SK-N-SH (cell line): ENCODE measurements around the gene OBP2A. TPM values are rescaled to one million over a fixed set of nuclear protein-coding genes. Genes with fewer than 3 reads are reported as not detected.

Experiments used
- CTCF ChIA-PET: fragments of 300-600, 350-600 bp; formaldehyde crosslinking; extraction: SDS; loops from one replicate; lab custom pipeline; 2021; lab: Yijun Ruan, JAX
- POLR2A ChIA-PET: fragments of 350-600 bp; sonication (Branson Sonifier 250); formaldehyde crosslinking; extraction: SDS; loops from one replicate; lab custom pipeline; 2020; ENCODE audit warnings: antibody characterized with exemption, inconsistent platforms; lab: Yijun Ruan, JAX
- DNase-seq: peaks from one replicate; pipeline ENCODE4 v3.0.0; 2012
- H2AFZ ChIP-seq: fragments of 200-600 bp; sonication (generic); 2 replicates; pipeline ENCODE4 v1.8.1; 2016; ENCODE audit warnings: antibody characterized with exemption, mild to moderate bottlenecking, low read depth
- H3F3A ChIP-seq: fragments of 200-600 bp; sonication (generic); replicated peaks from 2 replicates; pipeline ENCODE3; 2016; ENCODE audit warnings: antibody characterized with exemption, mild to moderate bottlenecking; ENCODE audit not compliant: insufficient read depth
- H3K27ac ChIP-seq, 2 experiments: fragments of 200-500 bp in 1 of 2; fragments of 200-600 bp in 1 of 2; sonication (Bioruptor generic) in 1 of 2; sonication (generic), shearing (Covaris generic) in 1 of 2; 2 replicates each; pipeline versions ENCODE4 v1.5.1 to v1.6.1; 2014 to 2016; ENCODE audit warnings: low read depth in 2 of 2, inconsistent platforms in 1 of 2, low read length in 1 of 2, mild to moderate bottlenecking in 1 of 2, mixed read lengths in 1 of 2
- H3K27me3 ChIP-seq: fragments of 200-600 bp; sonication (generic), shearing (Covaris generic); 2 replicates; pipeline ENCODE4 v1.6.1; 2016; ENCODE audit warnings: mixed run types; ENCODE audit not compliant: insufficient read depth
- H3K36me3 ChIP-seq, 2 experiments: fragments of 200-500 bp in 1 of 2; fragments of 200-600 bp in 1 of 2; sonication (Bioruptor generic) in 1 of 2; sonication (generic) in 1 of 2; replicated peaks in 1 of 2; 2 replicates each; pipeline versions ENCODE3 to v1.5.1; 2014 to 2016; ENCODE audit warnings: low read length in 1 of 2, mild to moderate bottlenecking in 1 of 2; ENCODE audit not compliant: insufficient read depth in 2 of 2, control insufficient read depth in 1 of 2
- H3K4me1 ChIP-seq, 2 experiments: fragments of 200-500 bp in 1 of 2; fragments of 200-600 bp in 1 of 2; sonication (Bioruptor generic) in 1 of 2; sonication (generic), shearing (Covaris generic) in 1 of 2; 2 replicates each; pipeline versions ENCODE4 v1.5.1 to v1.6.1; 2014 to 2016; ENCODE audit warnings: low read depth in 1 of 2, low read length in 1 of 2, mixed run types in 1 of 2; ENCODE audit not compliant: insufficient read depth in 2 of 2, control insufficient read depth in 1 of 2
- H3K4me2 ChIP-seq: fragments of 200-600 bp; sonication (generic), shearing (Covaris generic); 2 replicates; pipeline ENCODE4 v1.6.1; 2017; ENCODE audit warnings: mixed run types
- H3K4me3 ChIP-seq, 2 experiments: fragments of 200-500 bp in 1 of 2; fragments of 200-600 bp in 1 of 2; sonication (Bioruptor generic) in 1 of 2; sonication (generic), shearing (Covaris generic) in 1 of 2; 2 replicates each; pipeline versions ENCODE4 v1.5.1 to v1.8.1; 2014 to 2016; ENCODE audit warnings: low read depth in 2 of 2, inconsistent platforms in 1 of 2, low read length in 1 of 2, mild to moderate bottlenecking in 1 of 2, mixed read lengths in 1 of 2, moderate library complexity in 1 of 2
- H3K79me2 ChIP-seq: fragments of 200-600 bp; sonication (generic); 2 replicates; pipeline ENCODE4 v1.8.1; 2017; ENCODE audit warnings: mild to moderate bottlenecking; ENCODE audit not compliant: insufficient read depth
- H3K9ac ChIP-seq: fragments of 200-600 bp; sonication (generic); 2 replicates; pipeline ENCODE4 v1.6.1; 2017; ENCODE audit warnings: mixed run types
- H3K9me2 ChIP-seq: fragments of 200-600 bp; sonication (generic); 2 replicates; pipeline ENCODE4 v1.6.1; 2017; ENCODE audit warnings: mixed run types
- H3K9me3 ChIP-seq: fragments of 200-600 bp; sonication (generic); 2 replicates; pipeline ENCODE4 v1.6.1; 2017; ENCODE audit warnings: mixed run types, mild to moderate bottlenecking, moderate library complexity
- H4K20me1 ChIP-seq: fragments of 200-600 bp; sonication (generic); 2 replicates; pipeline ENCODE4 v1.6.1; 2017; ENCODE audit warnings: mild to moderate bottlenecking, mixed run types; ENCODE audit not compliant: insufficient read depth
- NFIC ChIP-seq: IDR thresholded peaks from 2 replicates; pipeline ENCODE4 v1.4.0; 2012; ENCODE audit warnings: borderline replicate concordance
- RXRA ChIP-seq: IDR thresholded peaks from 2 replicates; pipeline ENCODE4 v1.4.0; 2012; ENCODE audit warnings: low read depth, mild to moderate bottlenecking, borderline replicate concordance
- SMC3 ChIP-seq: IDR thresholded peaks from 2 replicates; pipeline ENCODE4 v1.6.1; 2012; ENCODE audit warnings: low read depth, low read length, improper control_type of control experiment
- TCF12 ChIP-seq: IDR thresholded peaks from 2 replicates; pipeline ENCODE4 v1.4.0; 2012
- WGBS: methylation state at CpG from one replicate; pipeline ENCODE4 v1.1.6; 2017; ENCODE audit warnings: low lambda C conversion rate; 5-methylcytosine and 5-hydroxymethylcytosine counted together
- polyA plus RNA-seq, 3 experiments: library from polyadenylated mRNA; depleted of rRNA; stranded (reverse); fragments of >200 nt; gene quantifications; 2 replicates each; pipeline ENCODE4 v1.2.3, GENCODE V29; 2012
- TF ChIP-seq, protein P1 (sequence below): IDR thresholded peaks from 2 replicates; pipeline ENCODE4 v1.6.1; 2012; ENCODE audit warnings: mild to moderate bottlenecking, low read depth, low read length, moderate library complexity
- TF ChIP-seq, protein P2 (sequence below): fragments of 150-350 bp; IDR thresholded peaks from 2 replicates; pipeline ENCODE4 v1.6.1; 2017; ENCODE audit warnings: antibody characterized with exemption, low read length, low read depth, borderline replicate concordance
- TF ChIP-seq, protein P3 (sequence below): fragments of 200-600 bp; sonication (generic); IDR thresholded peaks from 2 replicates; pipeline ENCODE4 v1.6.1; 2017; ENCODE audit warnings: antibody characterized with exemption, mild to moderate bottlenecking, moderate library complexity
- TF ChIP-seq, protein P4 (sequence below): IDR thresholded peaks from 2 replicates; pipeline ENCODE4 v1.4.0; 2012; ENCODE audit warnings: low read depth, borderline replicate concordance

Gene OBP2A
- polyA plus RNA-seq, 1 of the 3 experiments (the other 2 are of a cell fraction) = not detected

DNA sequence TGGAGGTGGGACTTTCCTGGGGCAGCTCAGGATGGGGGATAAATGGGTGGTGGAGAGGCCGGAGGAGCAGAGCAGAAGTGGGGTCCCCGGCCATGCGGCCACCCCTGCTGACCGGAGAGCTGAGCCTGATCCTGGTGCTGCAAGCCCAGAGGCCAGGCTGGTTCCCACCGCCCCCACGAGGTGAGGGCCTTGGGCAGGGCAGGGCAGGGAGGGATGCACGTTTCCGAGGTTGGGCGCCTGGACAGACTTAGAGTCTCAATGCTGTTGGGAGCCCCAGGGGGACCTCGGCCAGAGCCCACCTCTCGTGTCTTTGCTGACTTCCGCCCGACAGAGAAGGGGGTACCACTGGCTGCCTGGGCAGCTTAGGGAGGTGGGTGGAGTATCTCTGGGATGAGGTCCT is 5.5 kb downstream of the OBP2A start (continued):
- TF ChIP-seq, protein P1, sequence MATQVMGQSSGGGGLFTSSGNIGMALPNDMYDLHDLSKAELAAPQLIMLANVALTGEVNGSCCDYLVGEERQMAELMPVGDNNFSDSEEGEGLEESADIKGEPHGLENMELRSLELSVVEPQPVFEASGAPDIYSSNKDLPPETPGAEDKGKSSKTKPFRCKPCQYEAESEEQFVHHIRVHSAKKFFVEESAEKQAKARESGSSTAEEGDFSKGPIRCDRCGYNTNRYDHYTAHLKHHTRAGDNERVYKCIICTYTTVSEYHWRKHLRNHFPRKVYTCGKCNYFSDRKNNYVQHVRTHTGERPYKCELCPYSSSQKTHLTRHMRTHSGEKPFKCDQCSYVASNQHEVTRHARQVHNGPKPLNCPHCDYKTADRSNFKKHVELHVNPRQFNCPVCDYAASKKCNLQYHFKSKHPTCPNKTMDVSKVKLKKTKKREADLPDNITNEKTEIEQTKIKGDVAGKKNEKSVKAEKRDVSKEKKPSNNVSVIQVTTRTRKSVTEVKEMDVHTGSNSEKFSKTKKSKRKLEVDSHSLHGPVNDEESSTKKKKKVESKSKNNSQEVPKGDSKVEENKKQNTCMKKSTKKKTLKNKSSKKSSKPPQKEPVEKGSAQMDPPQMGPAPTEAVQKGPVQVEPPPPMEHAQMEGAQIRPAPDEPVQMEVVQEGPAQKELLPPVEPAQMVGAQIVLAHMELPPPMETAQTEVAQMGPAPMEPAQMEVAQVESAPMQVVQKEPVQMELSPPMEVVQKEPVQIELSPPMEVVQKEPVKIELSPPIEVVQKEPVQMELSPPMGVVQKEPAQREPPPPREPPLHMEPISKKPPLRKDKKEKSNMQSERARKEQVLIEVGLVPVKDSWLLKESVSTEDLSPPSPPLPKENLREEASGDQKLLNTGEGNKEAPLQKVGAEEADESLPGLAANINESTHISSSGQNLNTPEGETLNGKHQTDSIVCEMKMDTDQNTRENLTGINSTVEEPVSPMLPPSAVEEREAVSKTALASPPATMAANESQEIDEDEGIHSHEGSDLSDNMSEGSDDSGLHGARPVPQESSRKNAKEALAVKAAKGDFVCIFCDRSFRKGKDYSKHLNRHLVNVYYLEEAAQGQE = no peak

DNA sequence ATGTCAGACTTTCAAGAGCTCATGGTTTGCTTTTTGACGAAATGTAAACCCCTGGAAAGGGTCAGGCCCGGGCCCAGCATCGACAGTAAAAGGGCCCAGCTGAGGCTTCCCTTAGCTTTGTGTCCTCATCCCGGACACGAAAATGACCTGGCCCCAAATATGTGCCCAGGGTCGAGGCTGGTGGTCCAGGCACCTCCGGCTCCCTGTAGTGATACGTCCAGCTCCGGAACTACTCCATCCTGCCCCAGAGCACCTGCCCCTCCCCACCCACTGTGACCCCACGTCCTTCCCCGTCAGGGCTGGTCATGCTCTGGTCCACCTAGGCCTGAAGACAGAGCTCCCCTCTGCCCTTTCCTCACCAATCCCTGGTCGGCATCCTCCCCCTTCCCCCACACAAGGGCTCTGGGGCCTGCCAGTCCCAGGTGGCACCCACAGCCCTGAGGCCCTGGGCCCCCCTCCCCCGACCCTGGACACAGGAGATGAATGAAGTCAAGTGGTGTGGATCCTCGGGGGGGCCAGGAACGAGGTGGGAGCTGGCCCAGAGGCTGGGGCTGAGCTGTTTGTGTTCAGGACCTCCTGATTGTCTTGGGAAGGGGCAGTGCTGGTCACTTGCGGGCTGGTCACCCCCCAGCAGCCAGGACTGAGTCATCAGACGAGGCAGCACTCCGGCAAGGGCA is 6.2 kb downstream of the OBP2A start:
- Histone ChIP-seq H3K9me3 (no peaks in the 10 kb centered on the region), H3K4me3 (no peak overlapping the region), H3K4me2 (no peak overlapping the region), H4K20me1 (no peaks in the 10 kb centered on the region), H3K27ac (no peak overlapping the region), H3K9ac (no peak overlapping the region), H3F3A (no peaks in the 10 kb centered on the region), H3K79me2 (no peaks in the 10 kb centered on the region), H3K27me3 (no peaks in the 10 kb centered on the region), H2AFZ (no peak overlapping the region), H3K36me3 (no peaks in the 10 kb centered on the region), H3K4me1 (no peaks in the 10 kb centered on the region), H3K9me2 (no peaks in the 10 kb centered on the region)
- 57% methylated on average over 15 of the region's 18 CpGs for WGBS
- ChIA-PET POLR2A (no interaction called here), CTCF (interaction anchor here (3.3 kb wide), 1 partner anchor 48 kb away, joined by 11 read pairs; no protein-coding TSS in a partner anchor)
- TF ChIP-seq RXRA = no peak
- TF ChIP-seq TCF12 = no peak
- TF ChIP-seq, protein P2, sequence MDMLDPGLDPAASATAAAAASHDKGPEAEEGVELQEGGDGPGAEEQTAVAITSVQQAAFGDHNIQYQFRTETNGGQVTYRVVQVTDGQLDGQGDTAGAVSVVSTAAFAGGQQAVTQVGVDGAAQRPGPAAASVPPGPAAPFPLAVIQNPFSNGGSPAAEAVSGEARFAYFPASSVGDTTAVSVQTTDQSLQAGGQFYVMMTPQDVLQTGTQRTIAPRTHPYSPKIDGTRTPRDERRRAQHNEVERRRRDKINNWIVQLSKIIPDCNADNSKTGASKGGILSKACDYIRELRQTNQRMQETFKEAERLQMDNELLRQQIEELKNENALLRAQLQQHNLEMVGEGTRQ = no peak
- TF ChIP-seq, protein P3, sequence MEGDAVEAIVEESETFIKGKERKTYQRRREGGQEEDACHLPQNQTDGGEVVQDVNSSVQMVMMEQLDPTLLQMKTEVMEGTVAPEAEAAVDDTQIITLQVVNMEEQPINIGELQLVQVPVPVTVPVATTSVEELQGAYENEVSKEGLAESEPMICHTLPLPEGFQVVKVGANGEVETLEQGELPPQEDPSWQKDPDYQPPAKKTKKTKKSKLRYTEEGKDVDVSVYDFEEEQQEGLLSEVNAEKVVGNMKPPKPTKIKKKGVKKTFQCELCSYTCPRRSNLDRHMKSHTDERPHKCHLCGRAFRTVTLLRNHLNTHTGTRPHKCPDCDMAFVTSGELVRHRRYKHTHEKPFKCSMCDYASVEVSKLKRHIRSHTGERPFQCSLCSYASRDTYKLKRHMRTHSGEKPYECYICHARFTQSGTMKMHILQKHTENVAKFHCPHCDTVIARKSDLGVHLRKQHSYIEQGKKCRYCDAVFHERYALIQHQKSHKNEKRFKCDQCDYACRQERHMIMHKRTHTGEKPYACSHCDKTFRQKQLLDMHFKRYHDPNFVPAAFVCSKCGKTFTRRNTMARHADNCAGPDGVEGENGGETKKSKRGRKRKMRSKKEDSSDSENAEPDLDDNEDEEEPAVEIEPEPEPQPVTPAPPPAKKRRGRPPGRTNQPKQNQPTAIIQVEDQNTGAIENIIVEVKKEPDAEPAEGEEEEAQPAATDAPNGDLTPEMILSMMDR = no peak
- no peak for TF ChIP-seq SMC3
- TF ChIP-seq, protein P4, sequence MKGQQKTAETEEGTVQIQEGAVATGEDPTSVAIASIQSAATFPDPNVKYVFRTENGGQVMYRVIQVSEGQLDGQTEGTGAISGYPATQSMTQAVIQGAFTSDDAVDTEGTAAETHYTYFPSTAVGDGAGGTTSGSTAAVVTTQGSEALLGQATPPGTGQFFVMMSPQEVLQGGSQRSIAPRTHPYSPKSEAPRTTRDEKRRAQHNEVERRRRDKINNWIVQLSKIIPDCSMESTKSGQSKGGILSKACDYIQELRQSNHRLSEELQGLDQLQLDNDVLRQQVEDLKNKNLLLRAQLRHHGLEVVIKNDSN = no peak
- no peak for TF ChIP-seq NFIC
- no peak for DNase-seq
